T-helper 1 cell (primary cell): Measurements from ENCODE around the gene S100A12.

Source experiments
- DNase-seq, 5 donors: peaks; one replicate each; pipeline ENCODE4 v3.0.0-alpha.2; 2012 to 2020

The S100A12 gene

DNA sequence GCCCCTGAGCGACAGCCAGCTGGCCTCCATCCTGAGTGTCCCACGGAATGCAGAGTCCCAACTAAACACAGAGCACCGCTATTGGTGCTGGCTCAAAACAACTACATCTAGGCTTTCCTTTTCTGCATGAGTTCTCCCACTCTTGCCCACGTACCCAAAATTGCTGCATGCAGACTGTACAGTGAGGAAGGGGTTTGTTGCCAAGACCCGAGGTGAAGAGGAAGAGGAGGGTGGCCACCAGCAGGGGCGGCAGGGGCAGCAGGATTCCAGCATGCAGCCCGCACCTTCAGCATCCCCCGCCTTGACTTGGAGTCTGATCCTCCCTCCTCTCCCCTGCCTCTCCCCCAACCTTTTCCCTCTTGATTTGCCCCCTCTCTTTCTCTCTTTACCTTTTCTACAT lies 9.7 kb downstream of the S100A12 start:
- DNase-seq = no peak

DNA sequence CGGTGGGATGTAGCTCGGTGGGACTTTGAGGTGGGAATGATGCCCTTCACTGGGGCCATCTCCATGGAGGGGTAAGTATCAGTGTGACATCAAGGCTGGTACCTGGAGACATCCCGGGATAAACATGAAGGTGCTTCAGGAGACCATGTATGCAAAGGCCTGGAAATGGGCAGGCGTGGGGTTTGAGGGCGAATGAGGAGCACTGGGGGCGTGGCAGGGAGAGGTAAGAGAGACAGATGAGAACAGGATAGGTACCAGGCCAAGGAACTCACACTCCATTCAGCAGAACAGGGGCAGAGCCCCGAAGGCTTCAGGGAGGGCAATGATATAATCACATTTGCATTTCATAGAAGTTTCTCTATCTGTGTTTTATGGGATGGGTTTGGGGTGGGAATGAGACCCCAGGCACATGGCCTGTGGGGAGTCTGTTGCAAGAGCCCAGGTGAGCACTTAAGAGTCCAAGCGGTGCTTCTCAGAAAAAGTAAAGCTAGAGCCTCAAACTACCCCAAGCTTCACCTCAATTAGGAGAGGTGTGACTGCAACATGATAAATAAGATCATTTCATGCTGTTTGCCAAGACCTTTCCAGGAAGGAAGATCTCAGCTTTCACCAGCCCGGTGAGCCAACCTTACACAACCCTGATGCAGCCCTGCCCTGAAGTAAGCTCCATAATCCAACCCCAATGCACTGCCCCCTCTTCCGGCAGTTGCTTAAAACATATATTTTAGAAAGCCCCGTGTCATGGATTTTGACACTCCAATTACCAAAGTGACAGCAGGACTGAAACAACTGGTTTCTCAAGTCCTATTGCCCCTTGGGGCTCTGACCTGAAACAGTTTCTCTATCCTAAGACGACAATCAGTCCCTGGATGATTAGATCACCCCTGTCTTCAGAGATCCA lies 10.4 kb downstream of the S100A12 start:
- DNase-seq = no peak

DNA sequence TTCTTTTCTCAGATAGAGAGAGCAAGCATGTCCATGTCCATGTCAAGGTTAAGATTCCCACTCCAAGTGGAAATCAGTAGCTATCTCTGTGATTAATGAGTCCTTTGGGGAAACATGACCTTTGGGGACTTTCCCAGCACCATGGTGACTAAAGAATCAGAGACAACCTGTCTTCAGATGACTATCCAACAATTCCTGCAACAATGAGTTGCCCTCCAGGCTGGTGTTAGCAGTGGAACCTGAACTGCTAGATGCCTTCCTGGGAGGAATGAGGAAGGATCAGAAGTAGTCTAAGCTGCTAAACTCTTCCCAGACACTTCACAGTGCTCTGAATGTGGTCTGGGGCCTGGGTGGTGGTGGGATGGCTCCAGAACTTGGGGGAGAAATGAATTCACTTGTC lies 11.3 kb downstream of the S100A12 start:
- no peak for DNase-seq

DNA sequence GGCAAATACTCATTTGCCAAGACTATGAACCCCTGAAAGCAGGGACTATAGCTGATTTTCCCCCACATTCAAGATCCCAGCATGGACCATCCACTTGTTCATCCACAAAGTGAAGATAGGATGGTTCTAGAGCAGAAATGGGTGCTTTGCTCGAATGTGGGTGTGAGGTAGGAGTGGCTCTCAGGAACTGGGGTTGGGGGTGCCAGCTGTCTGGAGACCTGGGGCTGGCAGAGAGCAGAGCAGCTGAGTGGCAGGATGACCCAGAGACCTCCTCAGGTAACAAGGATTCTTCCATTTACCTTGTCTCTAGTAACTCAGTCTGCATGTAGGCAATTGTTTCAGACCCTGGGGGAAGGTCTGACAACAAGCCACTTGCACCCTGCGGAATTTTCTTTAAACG lies 11.8 kb downstream of the S100A12 start:
- no peak for DNase-seq

DNA sequence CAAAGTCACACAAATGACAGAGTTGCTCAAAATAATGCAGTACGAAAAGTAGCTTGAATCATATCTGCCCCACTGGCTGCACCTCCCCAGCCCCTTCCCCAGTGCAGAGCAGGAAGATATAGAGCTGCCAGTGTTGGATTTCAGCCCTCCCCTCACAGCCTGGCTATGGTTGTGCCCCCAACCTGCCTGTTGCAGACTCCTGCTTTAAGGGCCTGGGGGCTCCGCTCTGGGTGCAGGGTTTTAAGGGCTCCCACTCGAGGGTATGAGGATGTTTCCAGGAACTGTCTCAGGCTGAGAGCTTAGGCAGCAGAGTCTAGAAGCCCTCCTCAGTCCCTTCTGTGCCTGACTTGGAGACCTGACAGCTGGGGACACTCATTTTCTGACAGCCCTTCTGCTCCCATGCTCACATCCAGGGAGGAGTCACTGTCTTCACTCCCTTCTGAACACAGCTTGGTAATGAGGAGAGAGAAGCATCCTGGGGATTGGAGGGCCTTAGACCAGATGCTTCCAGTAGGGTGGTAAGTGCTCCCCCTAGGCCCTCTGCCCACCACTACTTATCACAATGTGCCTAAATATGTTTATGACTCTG lies 13.1 kb downstream of the S100A12 start:
- no peak for DNase-seq

DNA sequence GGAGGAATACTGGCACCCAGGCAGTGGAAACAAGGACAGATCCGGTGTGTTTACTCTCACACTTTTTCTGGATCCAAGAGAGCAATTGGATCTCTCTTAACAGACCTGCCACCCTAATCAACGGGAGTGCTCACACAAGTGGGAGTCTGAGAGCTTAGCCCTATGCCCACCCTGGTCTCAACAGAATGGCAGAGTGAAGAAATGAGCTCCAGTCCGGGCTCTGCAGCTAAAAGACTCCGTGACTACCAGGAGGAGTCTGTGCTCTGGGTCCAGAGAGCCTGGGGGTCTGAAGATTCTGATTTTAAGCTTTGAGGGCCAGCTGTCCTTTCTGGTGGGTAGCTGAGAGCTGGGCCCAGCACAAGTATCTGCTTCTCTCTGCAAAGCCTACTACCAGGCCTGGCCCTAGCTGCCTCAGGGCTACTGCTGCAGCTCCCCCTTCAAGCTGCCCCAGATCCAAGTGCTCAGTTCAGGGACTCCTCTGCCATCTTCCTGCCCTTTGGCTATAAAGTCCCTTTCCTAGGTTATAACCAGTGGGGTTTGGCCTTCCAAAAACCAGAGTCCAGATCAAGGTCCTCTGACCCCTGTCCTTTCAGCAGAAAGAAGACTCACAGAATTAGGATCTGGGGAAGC lies 13.8 kb downstream of the S100A12 start:
- no peak for DNase-seq

DNA sequence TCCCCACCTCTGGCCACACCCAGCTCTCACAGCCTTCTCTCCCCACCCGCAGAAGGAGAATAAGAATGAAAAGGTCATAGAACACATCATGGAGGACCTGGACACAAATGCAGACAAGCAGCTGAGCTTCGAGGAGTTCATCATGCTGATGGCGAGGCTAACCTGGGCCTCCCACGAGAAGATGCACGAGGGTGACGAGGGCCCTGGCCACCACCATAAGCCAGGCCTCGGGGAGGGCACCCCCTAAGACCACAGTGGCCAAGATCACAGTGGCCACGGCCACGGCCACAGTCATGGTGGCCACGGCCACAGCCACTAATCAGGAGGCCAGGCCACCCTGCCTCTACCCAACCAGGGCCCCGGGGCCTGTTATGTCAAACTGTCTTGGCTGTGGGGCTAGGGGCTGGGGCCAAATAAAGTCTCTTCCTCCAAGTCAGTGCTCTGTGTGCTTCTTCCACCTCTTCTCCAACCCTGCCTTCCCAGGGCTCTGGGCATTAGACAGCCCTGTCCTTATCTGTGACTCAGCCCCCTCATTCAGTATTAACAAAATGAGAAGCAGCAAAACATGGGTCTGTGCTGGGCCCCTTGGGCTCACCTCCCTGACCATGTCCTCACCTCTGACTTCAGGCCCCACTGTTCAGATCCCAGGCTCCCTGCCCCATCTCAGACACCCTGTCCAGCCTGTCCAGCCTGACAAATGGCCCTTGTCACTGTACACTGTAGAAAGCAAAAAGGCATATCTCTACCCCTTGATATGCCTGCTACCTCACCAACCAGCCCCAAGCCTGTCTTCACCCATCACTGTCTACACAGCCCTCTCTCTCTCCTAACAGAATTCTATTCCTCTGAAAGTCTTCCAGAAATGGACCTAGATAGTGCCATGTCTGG lies 14.6 kb downstream of the S100A12 start:
- no peak for DNase-seq

DNA sequence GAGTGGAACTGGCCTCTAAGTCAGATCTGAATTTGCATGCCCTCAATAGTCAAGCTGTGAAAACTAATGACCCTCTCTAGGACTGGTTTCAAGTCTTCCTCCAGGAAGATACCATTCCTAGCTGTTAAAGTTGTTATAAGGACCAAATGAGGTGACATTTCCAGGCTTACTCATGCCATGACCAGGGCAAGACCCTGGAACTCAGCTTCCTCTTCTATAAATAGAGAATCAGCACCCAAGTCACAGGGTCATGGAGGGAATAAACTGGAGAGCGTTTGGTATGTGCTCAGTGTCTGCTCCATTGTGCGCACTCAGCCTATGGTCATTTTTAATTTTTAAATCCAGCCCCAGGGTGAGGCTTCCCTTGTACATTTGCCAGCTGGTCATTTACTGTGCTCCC lies 15.2 kb downstream of the S100A12 start:
- no peak for DNase-seq

DNA sequence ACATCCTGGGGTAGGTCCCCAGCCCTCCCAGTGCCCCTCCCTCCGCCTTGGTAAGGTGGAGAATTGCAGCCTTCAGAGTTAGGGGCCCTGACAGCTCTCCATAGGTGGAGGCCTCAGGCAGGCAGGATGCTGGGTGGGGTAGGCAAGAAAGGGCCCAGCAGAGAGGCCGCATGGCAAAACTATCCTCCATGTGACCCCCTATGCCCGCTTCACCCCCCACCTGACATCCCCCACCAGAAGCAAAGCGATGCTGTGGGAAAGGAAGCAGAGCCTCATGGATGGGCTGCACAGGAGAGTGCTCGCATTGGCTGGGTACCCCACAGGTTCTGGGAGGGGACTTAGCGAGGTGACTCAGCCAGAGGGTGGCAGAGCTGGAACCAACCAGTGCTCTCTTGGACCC lies 16.2 kb downstream of the S100A12 start:
- no peak for DNase-seq

DNA sequence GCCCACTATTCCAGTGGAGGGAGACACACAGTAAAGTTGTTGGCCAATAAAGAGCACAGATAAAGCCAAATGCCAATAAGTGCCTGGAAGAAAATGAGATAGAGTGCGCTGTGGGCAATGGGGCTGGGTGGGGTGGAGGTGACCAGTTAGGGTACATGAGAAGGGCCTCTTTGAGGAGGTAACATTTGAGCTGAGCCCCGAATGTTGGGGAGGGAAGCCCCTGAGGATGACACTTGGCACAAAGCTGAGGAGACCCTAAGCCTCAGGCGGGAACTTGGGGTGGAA lies 16.8 kb downstream of the S100A12 start:
- DNase-seq = no peak

DNA sequence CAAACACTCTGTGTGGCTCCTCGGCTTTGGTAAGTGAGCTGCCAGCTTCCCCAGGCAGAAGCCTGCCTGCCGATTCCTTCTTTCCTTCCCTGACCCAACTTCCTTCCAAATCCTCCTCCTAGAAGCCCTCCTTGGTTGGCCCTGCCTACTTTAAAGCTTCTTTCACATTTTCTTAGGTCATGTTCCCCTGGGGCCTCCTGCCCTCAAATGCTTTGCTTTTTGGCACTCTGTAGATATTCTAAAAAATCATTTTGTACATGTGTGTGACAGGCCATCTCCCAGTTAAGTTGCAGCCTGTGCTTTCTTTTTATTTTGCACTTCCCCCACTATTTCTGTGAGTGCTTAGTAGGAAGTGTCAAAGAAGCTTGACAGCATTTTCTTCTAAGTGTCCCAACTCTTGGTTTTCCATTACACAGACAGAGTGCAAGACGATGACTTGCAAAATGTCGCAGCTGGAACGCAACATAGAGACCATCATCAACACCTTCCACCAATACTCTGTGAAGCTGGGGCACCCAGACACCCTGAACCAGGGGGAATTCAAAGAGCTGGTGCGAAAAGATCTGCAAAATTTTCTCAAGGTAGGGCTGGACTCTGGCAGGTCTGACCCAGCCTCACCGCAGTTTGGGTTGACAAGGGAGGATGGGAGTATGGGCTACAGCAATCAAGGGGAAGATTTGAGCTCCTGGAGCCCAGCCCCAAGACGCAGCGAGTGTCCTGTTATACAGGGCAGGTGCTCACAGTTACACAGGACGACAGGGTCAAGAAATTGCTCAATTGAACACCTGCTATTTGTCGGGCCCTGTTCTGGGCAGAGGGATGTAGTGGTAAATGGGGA lies 17.3 kb downstream of the S100A12 start, which contains the start of gene S100A9:
TSS of gene S100A9 (plus strand) at position 2 of the 838 bp plus-strand sequence. CDS start at position 432, 430 bp downstream.
- DNase-seq = no peak

DNA sequence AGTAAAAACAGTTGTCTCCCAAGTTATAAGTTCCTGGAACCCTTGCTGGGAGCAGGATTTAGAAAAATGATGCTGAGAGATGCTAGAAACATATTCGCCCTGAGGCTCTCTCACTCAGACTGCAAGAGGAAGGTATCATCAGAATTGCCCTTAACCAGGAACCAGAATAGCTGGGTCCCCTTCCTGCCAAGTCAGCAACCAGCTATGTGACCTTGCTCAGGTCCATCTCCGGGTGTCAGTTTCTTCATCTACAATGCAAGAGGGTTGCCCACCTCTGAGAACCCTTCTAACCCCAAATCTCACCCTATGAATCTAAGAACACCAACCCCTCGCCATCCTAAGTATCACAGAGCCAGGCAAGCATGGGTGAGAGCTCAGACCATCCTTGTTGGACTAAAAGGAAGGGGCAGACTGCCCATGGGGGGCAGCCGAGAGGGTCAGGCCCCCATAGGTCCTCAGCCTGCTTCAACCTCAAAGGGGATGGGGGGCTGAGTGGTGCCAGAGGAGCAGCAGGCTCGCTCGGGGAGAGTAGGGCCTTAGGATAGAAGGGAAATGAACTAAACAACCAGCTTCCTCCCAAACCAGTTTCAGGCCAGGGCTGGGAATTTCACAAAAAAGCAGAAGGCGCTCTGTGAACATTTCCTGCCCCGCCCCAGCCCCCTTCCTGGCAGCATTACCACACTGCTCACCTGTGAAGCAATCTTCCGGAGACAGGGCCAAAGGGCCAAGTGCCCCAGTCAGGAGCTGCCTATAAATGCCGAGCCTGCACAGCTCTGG lies 18.2 kb downstream of the S100A12 start:
- no peak for DNase-seq

DNA sequence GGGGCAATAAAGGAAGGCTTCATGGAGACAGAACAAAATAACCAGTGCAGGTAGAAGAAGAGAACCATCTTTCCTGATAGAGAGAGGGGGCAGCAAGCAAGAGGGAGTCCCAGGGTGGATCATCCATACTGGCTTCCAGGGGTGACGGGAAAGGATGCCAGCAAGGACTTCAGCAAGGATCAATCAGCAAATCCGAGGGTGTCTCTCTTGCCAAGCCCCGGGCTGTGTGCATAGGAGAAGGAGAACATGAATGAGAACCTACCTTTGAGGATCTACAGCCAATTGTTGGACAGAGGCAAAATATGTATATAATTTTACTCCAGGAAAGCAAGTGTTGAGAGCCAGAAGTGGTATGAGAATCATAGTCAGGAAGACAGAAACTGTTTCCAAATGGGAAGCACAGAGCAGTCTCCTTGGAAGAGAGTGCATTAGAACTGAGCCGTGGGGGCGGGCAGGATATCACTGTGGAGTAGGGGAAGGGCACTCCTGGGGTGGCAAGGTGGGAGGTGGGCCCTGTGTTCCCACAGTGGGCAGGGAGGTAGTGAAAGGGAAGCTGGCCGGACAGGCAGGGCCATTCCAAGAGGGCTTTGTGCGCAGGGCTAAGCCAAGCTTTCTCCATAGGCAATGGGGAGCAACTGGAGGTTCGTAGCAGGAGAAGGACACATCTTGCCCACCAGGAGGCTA lies 18.9 kb downstream of the S100A12 start:
- no peak for DNase-seq

DNA sequence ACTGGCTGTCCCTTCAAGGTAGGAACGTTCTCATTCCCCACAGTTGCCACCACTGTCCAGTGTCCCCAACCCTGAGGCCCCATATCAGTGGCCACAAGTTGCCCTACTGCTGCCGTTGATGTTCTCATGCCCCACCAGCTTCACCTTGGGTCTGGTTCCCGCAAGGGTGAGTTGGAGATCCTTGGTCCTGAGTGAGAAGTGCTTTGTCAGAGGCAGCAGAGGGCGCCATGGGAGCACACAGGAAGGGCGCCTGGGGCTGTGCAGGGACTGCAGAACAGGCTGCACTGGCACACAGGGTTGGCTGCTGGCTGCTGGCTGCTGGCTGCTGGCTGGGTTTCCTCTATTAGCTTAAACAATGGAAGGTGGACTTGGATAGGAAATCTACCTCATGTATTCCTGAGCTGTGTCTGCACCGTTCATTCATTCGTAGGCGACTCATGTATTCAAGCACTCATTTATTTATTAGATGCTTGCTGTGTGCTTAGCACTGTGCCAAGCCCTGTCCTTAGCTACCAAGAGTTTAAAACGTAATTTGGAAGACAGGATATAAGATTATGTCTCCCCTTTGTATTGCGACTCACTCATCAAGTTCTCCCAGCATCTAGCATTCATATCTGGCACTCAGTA lies 19.9 kb downstream of the S100A12 start:
- DNase-seq = peak in 2 of 5 donors; percentile 8 to 58

DNA sequence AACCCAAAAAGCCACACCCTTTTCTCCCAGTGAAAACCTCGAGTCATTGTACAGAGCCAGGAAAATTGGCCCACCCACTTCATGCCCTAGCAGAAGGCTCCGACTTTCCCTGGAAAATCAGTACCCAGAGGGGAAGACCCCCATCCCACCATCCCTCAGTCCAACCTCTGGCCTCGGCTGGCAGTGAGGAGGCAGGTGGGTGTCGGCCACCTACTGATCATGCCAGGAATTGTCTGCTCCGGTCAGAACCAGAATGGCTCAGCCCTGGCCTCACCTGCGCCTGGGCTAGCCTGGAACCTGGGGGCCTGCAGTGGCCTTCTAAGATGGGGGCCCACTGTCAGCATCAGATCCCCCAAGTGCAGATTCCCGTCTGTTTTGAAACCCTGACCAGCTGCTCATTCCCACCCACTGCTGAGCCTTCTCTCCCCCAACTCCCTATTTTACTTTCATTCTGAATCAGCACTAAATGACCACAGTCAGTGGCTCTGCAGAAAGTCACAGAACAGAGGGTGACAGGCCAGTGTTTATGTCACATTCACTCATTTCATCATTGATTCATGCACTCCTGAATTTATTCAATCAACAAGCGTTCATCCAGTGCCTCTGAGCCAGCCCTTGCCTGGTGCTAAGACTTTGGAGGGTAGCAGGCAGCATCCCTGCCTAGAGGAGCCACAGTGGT lies 20.8 kb downstream of the S100A12 start:
- DNase-seq = no peak

DNA sequence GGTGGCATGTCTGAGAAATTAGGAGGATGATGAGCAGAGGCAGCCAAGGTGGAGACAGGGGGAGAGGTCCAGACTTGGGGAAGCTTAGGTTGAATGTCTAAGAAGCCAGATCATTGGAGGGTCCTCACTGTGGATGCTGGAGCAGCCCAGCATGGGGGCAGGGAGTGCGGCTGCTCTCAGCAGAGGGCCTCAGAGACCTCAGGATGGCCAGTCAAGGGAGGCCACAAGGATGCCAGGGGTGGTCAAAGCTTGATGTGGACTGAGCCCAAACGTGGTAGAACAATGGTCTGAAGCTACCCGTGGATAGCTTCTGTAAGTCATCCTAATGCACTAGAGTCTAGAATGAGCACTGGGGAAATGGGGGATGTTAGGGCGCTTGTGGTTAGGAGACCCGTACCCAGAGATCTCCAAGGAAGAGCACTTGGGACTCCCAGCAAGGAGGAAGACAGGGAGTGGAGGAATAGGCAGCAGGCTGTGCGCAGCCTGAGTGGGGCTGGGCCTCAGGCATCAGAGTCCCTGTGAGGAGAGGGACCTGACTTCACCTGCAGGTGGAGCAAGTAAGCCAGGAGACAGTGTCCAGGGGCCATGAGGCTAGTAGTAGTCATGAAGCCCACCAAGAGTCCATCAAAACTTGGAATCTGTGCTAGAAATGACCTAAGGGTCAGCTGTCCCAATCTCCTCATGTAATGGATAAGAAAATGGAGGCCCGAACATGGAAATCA lies 22.0 kb downstream of the S100A12 start:
- no peak for DNase-seq

DNA sequence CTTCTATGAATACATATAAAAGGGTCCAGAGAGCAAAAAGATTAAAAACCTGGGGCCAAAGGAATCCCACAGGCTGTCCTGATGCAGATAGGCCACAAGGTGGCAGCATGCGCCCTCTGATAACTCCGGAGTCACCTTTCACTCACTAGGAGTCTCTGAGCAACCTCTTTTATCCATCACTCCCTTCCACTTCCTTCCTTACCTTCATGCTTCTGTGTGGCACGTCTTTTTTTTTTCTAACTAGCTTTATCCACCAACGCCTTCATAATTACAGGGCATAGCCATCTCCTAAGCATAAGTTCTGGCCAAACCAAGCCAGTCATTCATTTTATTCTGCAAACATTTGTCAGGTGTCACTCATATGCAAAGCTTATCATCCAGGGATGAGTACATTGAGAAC lies 22.9 kb downstream of the S100A12 start:
- DNase-seq = peak in 4 of 5 donors; percentile 40 to 59 (median 48)

DNA sequence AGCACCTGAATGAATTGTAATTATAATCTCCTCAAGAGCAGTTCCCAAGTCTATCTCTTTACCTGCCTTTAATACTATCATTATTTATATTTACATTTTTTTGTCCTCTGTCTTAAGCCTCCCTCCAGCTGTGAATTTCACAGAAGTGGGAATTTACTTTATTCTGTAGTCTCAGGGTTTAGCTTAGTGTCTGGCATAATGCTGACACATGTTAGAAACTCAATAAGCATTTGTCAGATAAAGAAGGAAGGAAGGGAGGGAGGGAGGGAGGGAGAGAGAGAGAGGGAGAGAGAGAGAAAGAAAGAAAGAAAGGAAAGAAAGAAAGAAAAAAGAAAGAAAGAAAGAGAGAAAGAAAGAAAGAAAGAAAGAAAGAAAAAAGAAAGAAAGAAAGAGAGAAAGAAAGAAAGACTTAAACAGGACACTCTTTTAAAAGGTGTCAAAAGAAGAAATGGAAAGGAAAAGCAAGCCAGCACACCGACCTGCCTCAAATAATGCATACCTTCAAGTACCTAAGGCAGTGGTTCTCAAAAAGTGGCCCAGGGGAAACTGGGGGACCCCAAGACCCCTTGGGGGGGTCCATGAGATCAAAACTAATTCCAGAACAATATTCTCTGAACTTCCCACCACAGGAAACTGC lies 25.0 kb downstream of the S100A12 start:
- DNase-seq = no peak
